ENCODE results near the gene SPTBN4.
"Not testable (repeated sequence)": the region's sequence is repeated elsewhere in the genome, so short reads cannot be mapped to it uniquely, and the experiment has no call there.

The SPTBN4 gene

GRCh38 chr19:40441719-40442253 is 25.0 kb upstream of the SPTBN4 start:
- no peak for DNase-seq

DNA sequence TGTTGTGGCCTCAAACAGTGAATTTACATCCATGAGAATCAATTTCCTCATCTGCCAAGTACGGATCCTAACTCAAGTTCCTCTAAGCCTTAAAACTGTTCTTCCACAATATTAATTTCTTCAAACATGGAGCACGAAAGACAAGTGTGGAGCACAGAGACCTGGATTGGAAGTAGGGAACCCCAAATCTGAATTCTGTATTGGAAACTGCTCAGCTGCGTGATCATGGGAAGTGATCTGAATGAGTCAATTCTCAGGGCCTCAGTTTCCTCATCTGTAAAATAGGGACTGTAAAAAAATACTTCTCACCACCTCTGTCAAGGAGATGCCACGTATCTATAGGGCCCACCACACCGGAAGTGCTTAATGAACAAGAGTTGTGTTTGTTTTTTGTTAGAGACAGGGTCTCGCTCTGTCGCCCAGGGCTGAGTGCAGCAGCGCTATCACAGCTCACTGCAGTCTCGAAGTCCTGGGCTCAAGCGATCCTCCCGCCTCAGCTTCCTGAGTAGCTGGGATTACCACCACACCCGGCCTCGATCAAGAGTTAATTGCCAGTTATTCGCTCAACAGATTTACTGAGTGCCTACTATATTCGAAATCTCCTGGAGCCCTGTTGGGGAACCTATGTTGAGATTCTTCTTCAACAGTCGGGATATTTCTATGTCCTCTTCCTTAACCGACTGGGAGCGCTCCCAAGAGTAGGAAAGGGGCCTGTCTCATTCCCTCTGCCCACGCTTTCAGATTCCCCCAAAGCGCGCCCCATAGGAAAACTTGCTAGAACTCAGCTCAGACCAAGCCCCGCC is 24.3 kb upstream of the SPTBN4 start:
- no peak for DNase-seq

- DNase-seq: peak; percentile 99 to 100 (median 100)
Observed at GRCh38 chr19:40443131-40443999, 23.4 kb upstream of the SPTBN4 start.

- peak; percentile 95 to 97 (median 96) for DNase-seq
Observed at GRCh38 chr19:40444000-40444824, 22.6 kb upstream of the SPTBN4 start, which contains the start of gene SERTAD3. Gene SERTAD3 (minus strand): TSS chr19:40444335. CDS start chr19:40442080, 2,255 bp downstream.

DNA sequence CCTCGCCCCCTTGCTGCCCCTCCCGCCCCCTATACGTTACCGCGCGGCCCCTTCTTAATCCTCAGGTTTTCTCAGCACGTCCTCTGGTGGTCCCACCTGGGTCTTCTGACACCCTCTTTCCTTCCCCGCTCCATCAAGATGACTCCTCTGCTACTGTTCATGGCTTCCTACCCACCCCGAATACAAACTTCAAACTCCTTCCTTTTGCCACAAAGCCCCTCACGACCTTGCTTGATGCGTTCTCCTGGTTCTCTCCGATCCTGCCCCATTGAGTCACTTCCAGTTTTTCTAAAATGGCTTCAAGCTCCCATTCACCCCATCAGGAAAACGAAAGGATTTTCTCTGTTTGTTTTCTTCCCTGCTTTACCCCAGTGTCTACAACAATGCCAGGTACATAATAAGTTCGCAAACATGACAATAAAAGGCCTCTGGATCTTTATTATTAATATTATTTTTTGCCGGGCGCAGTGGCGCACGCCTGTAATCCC is 21.9 kb upstream of the SPTBN4 start:
- DNase-seq: no peak

- DNase-seq: no peak
Observed at GRCh38 chr19:40445780-40446262, 21.0 kb upstream of the SPTBN4 start.

DNA sequence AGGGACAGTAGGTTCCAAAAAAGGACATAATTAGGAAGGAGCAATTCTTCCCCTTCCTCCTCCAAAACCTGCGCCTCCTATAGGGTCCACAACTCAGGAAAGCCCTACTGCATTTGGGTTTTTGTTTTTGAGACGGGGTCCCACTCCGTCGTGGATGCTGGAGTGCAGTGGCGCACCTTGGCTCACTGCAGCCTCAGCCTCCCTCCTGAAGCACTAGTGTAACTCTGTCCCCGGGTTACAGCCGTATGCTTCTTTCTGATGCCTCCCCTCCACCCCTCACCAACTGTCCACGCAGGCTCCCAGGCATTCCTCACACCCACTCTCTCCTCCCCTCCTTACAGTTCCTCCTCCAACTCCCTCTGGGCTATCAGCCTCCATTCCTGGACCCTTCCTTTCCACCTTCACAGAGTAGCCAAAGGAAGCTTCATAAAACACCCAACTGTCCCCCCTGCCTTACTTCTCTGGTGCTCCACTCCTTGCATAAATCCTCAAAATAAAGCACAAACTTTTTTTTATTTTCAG is 20.5 kb upstream of the SPTBN4 start:
- no peak for DNase-seq

GRCh38 chr19:40449506-40449905 is 17.3 kb upstream of the SPTBN4 start:
- no peak for DNase-seq

DNA sequence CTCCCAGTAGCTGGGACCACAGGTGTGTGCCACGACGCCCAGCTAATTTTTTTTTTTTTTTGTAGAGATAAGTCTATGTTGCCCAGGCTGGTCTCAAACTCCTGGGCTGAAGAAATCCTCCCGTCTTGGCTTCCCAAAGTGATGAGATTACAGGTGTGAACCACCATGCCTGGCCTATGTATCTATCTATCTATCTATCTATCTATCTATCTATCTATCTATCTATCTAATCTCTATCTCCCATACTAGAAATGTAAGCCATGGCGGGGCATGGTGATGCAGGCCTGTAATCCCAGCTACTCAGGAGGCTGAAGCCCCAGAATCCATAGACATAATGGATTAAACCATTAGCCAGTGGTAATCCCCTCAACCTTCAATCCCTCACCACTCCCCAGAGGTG is 16.1 kb upstream of the SPTBN4 start:
- no peak for DNase-seq

GRCh38 chr19:40452016-40452415 is 14.8 kb upstream of the SPTBN4 start:
- no peak for DNase-seq

GRCh38 chr19:40453151-40453735 is 13.6 kb upstream of the SPTBN4 start:
- DNase-seq: no peak

- not testable (repeated sequence) for DNase-seq
Observed at GRCh38 chr19:40453943-40454342, 12.9 kb upstream of the SPTBN4 start.

DNA sequence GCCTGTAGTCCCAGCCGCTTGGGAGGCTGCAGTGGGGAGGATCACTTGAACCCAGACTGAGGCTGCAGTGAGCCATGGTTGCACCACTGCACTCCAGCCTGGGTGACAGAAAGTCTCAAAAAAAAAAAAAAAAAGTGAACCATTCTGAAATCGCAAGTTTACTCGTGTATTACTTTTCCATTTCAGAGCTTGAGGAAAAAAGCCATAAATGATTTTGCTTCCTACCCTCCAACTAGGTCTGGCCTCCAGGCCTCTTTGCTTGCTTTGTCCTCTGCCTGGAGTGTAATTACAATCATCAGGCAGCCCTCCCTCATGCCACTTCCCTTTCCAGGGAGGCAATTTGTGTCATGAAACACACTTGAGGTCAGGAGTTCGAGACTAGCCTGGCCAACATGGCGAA is 9.8 kb upstream of the SPTBN4 start:
- DNase-seq: no peak

DNA sequence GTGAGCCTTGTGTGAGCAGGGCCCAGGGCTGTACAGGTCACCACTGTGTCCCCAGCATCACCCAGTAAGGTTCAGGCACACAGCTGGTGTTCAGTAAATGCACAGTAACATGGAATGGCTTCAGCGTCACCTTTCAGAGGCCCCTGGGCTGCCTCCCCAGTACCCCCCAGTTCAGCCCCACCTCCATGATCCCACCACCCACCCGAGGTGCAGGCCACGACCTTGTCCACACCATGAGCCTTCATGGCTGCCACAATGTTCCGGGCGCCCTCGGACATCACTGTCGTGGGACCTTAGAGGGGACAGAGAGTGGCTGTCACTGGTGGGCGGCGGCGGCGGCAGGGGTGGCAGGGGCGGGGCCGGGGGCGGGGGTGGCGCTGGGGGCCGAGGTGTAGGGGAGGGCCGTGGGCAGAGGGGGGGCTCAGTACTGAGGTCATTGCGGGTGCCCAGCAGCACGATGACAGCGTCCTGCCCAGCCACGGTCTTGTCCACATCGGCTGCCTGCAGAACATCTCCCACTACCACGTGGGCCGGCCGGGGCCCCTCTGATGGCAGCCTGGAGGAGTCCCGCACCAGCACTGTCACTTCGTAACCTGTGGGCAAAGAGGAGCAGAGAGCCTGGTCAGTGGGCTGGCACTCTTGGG is 8.7 kb upstream of the SPTBN4 start:
- DNase-seq: no peak

- no peak for DNase-seq
Observed at GRCh38 chr19:40458597-40458974, 8.2 kb upstream of the SPTBN4 start.

- no peak for DNase-seq
Observed at GRCh38 chr19:40460185-40460584, 6.6 kb upstream of the SPTBN4 start.

DNA sequence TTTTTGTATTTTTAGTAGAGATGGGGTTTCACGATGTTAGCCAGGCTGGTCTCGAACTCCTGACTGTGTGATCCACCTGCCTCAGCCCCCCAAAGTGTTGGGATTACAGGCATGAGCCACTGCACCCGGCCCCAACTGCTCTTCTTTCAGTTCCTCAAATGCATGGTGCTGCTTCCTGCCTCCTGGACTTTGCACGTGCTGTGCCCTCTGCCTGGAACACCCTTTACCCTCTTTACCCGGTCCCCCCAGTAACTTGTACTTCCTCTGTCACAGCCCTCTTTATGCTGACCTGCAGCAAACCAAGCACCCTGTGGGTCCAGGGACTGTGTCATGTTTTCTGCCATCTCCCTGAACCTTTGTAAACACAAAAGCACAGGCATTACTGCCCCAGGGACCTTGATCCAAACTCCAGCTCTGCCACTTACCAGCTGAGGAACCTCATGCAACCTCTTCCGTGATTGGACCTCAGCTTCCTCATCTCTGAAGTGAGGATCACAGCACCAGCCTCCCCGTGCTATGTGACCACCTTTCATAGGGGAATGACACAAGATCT is 5.1 kb upstream of the SPTBN4 start:
- no peak for DNase-seq

DNA sequence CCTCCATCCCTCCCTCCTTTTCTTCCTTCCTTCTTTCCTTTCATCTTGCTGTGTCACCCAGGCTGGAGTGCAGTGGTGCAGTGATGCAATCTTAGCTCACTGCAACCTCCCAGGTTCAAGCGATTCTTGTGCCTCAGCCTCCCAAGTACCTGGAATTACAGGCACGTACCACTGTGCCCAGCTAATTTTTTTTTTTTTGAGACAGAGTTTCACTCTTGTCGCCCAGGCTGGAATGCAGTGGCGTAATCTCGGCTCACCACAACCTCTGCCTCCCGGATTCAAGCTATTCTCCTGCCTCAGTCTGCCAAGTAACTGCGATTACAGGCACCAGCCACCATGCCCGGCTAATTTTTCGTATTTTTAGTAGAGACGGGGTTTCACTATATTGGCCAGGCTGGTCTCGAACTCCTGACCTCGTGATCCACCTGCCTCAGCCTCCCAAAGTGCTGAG is 3.2 kb upstream of the SPTBN4 start:
- not testable (repeated sequence) for DNase-seq

DNA sequence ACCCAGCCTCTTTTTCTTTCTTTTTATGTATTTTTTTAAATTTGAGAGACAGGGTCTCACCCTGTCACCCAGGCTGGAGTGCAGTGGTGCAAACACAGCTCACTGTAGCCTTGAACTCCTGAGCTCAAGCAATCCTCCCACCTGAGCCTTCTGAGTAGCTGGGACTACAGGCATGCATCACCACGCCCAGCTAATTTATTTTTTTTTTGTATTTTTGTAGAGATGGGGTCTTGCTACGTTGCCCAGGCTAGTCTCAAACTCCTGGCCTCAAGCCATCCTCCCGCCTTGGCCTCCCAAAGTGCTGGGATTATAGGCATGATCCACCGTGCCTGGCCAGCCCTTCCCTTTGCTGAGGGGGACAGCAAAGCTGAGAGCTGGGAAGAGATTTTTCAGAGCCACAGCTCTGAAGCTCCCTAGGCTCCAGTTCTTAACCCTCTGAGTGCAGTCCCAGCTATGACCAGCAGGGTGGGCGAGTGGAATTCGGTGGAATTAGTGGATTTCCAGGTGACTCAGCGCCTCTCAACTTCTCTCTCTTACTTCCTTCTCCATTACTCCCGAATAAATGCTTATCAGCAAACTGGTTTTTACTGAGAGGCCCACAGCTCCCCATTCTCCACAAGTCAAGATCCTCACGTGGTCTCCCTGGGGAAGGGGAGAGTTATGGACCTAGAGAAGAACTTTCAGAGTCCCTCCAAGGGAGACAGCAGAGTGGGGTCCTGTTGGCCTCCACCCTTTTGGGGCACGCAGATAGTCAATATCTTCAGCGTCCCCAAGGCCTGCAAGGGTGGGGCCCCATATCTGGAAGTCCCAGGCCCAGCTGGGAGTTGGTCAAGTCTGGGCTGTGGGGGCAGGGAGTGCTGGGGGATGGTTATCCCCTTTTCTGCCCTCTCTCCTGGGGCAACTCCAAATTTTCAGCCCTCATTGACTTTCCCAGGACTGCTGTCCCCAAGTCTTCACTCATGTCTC is 2.5 kb upstream of the SPTBN4 start:
- peak; percentile 36 to 71 (median 48) for DNase-seq
